Measurements from ENCODE around the gene KCNQ1OT1.

Gene KCNQ1OT1

GRCh38 chr11:2590965-2591754 is 108.6 kb downstream of the KCNQ1OT1 start:
- DNase-seq = no peak

- no peak for DNase-seq
Observed at GRCh38 chr11:2590131-2590964, 109.4 kb downstream of the KCNQ1OT1 start.

- DNase-seq = no peak
Observed at GRCh38 chr11:2589538-2589934, 110.3 kb downstream of the KCNQ1OT1 start.

GRCh38 chr11:2588809-2589537 is 110.8 kb downstream of the KCNQ1OT1 start:
- no peak for DNase-seq

GRCh38 chr11:2587976-2588748 is 111.6 kb downstream of the KCNQ1OT1 start:
- DNase-seq = no peak

GRCh38 chr11:2587132-2587930 is 112.5 kb downstream of the KCNQ1OT1 start:
- no peak for DNase-seq

GRCh38 chr11:2586793-2587131 is 113.0 kb downstream of the KCNQ1OT1 start:
- no peak for DNase-seq

- no peak for DNase-seq
Observed at GRCh38 chr11:2586087-2586792, 113.6 kb downstream of the KCNQ1OT1 start.

GRCh38 chr11:2585566-2586086 is 114.2 kb downstream of the KCNQ1OT1 start:
- no peak for DNase-seq

GRCh38 chr11:2584812-2585565 is 114.8 kb downstream of the KCNQ1OT1 start:
- DNase-seq = no peak

- no peak for DNase-seq
Observed at GRCh38 chr11:2584434-2584811, 115.4 kb downstream of the KCNQ1OT1 start.

GRCh38 chr11:2583605-2583958 is 116.2 kb downstream of the KCNQ1OT1 start:
- DNase-seq = no peak

- DNase-seq = no peak
Observed at GRCh38 chr11:2582946-2583604, 116.7 kb downstream of the KCNQ1OT1 start.

GRCh38 chr11:2582351-2582945 is 117.3 kb downstream of the KCNQ1OT1 start:
- no peak for DNase-seq

GRCh38 chr11:2581931-2582350 is 117.9 kb downstream of the KCNQ1OT1 start:
- DNase-seq = no peak

- DNase-seq = no peak
Observed at GRCh38 chr11:2581151-2581930, 118.5 kb downstream of the KCNQ1OT1 start.

- DNase-seq = no peak
Observed at GRCh38 chr11:2580571-2581001, 119.2 kb downstream of the KCNQ1OT1 start.

- no peak for DNase-seq
Observed at GRCh38 chr11:2580061-2580421, 119.8 kb downstream of the KCNQ1OT1 start.
